WERI-Rb-1 (cell line): Measurements from ENCODE around the gene CALN1.
"Not testable (repeated sequence)": the region's sequence is repeated elsewhere in the genome, so short reads cannot be mapped to it uniquely, and the experiment has no call there.

Source experiments
- DNase-seq: peaks from one replicate; pipeline ENCODE4 v3.0.0-alpha.2; 2020
- H3K27ac ChIP-seq: fragments of 250-450 bp; sonication (Bioruptor Pico); 2 replicates; pipeline ENCODE4 v1.5.1; 2020; ENCODE audit warnings: mild to moderate bottlenecking, moderate library complexity
- H3K27me3 ChIP-seq: fragments of 250-450 bp; sonication (Bioruptor Pico); 2 replicates; pipeline ENCODE4 v1.5.1; 2021; ENCODE audit warnings: mild to moderate bottlenecking, low read depth, moderate library complexity; ENCODE audit not compliant: insufficient read depth, severe bottlenecking
- H3K36me3 ChIP-seq: fragments of 250-450 bp; sonication (Bioruptor Pico); 2 replicates; pipeline ENCODE4 v1.5.1; 2020; ENCODE audit warnings: mild to moderate bottlenecking, moderate library complexity
- H3K4me3 ChIP-seq: 2 replicates; pipeline ENCODE4 v1.5.1; 2011; ENCODE audit warnings: low read depth, mild to moderate bottlenecking, control low read depth, low read length
- H3K9me3 ChIP-seq: fragments of 250-450 bp; sonication (Bioruptor Pico); 2 replicates; pipeline ENCODE4 v1.5.1; 2021; ENCODE audit warnings: mild to moderate bottlenecking, moderate library complexity; ENCODE audit not compliant: severe bottlenecking
- TF ChIP-seq, protein P1 (sequence below): IDR thresholded peaks from 2 replicates; pipeline ENCODE4 v1.5.1; 2011; ENCODE audit warnings: low read depth, mild to moderate bottlenecking, control low read depth, inconsistent platforms, low read length

The CALN1 gene

DNA sequence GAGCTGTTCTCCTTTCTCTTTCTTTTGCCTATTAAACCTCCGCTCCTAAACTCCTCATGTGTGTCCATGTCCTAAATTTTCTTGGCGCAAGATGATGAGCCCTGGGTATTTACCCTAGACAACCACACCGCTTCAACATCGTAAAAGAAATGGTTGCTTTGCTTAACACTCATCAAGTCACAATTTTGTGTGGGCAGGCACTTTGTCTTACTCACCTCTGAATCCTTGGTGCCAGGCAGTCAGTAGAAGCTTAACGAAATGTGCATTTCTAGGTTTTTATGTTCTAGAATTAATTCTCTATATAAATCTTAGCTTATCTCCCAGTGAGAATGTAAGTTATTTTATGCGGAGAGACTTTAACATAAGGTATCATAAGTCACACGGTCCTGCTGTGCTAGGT is 478.7 kb downstream of the CALN1 start:
- no peaks in the 10 kb centered on the region for H3K36me3 ChIP-seq
- TF ChIP-seq, protein P1, sequence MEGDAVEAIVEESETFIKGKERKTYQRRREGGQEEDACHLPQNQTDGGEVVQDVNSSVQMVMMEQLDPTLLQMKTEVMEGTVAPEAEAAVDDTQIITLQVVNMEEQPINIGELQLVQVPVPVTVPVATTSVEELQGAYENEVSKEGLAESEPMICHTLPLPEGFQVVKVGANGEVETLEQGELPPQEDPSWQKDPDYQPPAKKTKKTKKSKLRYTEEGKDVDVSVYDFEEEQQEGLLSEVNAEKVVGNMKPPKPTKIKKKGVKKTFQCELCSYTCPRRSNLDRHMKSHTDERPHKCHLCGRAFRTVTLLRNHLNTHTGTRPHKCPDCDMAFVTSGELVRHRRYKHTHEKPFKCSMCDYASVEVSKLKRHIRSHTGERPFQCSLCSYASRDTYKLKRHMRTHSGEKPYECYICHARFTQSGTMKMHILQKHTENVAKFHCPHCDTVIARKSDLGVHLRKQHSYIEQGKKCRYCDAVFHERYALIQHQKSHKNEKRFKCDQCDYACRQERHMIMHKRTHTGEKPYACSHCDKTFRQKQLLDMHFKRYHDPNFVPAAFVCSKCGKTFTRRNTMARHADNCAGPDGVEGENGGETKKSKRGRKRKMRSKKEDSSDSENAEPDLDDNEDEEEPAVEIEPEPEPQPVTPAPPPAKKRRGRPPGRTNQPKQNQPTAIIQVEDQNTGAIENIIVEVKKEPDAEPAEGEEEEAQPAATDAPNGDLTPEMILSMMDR = no peak

DNA sequence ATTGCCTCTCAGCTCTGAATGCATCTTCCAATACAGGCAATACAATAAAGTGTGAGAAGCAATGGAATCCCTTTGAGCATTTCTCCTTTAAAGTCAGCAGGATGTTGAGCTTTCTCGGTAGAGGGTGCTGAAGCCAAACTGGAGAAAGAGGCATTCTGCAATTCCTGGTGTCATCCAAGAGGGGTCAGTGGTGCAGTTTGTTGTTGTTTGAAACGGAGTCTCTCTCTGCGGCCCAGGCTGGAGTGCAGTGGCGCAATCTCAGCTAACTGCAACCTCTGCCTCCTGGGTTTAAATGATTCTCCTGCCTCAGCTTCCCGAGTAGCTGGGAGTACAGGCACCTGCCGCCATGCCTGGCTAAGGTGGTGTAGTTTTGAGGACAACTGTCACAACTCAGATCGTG is 486.5 kb downstream of the CALN1 start:
- H3K4me3 ChIP-seq = no peak overlapping the region
- TF ChIP-seq, protein P1 = peak; percentile 51
- peaks cover 10% of the 10 kb centered on the region for H3K9me3 ChIP-seq
- peaks cover 9% of the 10 kb centered on the region for H3K27me3 ChIP-seq
- DNase-seq = no peak
- H3K27ac ChIP-seq = no peak overlapping the region
- H3K36me3 ChIP-seq = no peaks in the 10 kb centered on the region

More for the DNA sequence above, 478.7 kb downstream of the CALN1 start:
- no peak overlapping the region for H3K4me3 ChIP-seq
- H3K9me3 ChIP-seq = no peaks in the 10 kb centered on the region
- H3K27me3 ChIP-seq = peaks cover 26% of the 10 kb centered on the region
- no peak overlapping the region for H3K27ac ChIP-seq
- no peak for DNase-seq

DNA sequence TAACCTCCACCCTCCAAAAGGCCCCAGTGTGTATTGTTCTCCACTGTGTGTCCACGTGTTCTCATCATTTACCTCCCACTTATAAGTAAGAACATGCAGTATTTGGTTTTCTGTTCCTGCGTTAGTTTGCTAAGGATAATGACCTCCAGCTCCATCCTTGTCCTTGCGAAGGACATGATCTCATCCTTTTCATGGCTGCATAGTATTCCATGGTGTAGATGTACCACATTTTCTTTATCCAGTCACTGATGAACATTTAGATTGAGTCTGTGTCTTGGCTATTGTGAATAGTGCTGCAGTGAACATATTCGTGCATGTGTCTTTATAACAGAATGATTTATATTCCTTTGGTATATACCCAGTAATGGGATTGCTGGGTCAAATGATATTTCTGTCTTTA is 497.9 kb downstream of the CALN1 start:
- not testable (repeated sequence) for H3K4me3 ChIP-seq, H3K36me3 ChIP-seq, DNase-seq, H3K9me3 ChIP-seq, H3K27ac ChIP-seq, H3K27me3 ChIP-seq

DNA sequence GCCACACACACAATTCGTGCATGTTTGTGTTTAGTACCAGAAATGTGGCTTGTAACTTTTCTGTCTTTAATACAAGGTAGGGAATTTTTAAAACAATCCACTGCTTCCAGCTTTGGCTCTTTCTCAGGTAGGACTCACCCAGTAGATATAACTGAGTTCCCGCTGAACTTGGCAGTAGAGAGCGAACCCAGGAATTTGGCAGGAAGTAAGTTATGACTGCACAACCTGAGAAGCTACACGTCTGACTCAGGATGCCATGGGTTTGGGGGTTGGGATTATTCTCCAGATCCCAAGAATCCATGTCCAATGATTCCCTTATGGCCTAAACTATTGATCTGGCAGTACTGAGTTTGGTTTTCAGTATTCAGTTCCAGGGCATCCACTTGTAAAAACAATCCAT is 499.7 kb downstream of the CALN1 start:
- no peak overlapping the region for H3K27ac ChIP-seq
- TF ChIP-seq, protein P1 = no peak
- no peak for DNase-seq
- peaks cover 2% of the 10 kb centered on the region for H3K9me3 ChIP-seq
- H3K36me3 ChIP-seq = no peaks in the 10 kb centered on the region
- peaks cover 12% of the 10 kb centered on the region for H3K27me3 ChIP-seq
- H3K4me3 ChIP-seq = no peak overlapping the region

DNA sequence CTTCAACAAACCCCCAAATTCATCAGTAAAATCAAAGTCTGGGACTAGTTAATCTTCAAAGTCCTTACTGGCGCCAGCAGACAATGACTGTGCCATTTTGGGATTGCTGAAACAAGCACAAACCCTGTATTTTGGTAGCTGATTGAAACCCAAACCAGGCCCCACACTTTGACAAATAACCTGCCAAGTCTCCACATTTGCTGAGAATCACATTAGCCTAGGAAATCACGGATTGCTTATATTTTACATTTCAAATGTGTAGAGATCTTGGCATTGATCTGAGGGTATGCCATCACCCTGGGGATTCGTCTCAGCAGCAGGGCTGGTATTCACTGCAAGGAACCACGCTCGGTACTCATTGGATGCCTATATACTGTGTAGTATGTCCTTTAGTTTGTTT is 501.1 kb downstream of the CALN1 start:
- Histone ChIP-seq H3K4me3 (no peak overlapping the region), H3K27me3 (peaks cover 17% of the 10 kb centered on the region), H3K9me3 (peaks cover 2% of the 10 kb centered on the region), H3K36me3 (no peaks in the 10 kb centered on the region), H3K27ac (no peak overlapping the region)
- DNase-seq = no peak
- TF ChIP-seq, protein P1 = no peak

DNA sequence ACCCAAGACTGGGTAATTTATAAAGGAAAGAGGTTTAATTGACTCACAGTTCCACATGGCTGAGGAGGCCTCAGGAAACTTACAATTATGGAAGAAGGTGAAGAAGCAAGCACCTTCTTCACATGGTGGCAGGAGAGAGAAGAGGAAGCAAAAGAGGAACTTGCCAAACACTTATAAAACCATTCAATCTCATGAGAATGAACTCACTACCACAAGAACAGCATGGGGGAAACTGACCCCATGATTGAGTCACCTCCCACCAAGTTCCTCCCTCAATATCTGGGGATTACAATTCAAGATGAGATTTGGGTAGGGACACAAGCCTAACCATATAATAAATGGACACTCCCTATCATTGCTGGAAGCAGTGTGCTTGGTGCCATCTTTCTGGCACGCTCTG is 506.3 kb downstream of the CALN1 start:
- Histone ChIP-seq H3K27me3 (peaks cover 17% of the 10 kb centered on the region), H3K4me3 (no peak overlapping the region), H3K9me3 (no peaks in the 10 kb centered on the region), H3K27ac (no peak overlapping the region), H3K36me3 (no peaks in the 10 kb centered on the region)
- DNase-seq = no peak
- TF ChIP-seq, protein P1 = no peak
